IMR-90 (cell line): ENCODE results near the gene RIOK2. TPM values are rescaled to one million over a fixed set of nuclear protein-coding genes. Genes with fewer than 3 reads are reported as not detected.

Experiments used
- ATAC-seq: fragments of 200-7000 bp; cut with Tn5 transposase; 2 replicates; pipeline ENCODE4 v1.9.1; 2020; ENCODE audit warnings: low read depth, mild to moderate bottlenecking, moderate library complexity
- BruUV-seq: library from RNA; stranded (reverse); fragments of 400-500 nt; replicated peaks from 2 replicates; lab custom pipeline; 2021; lab: Mats Ljungman, UMichigan
- CTCF ChIA-PET: fragments of 300-600 bp; formaldehyde crosslinking; extraction: SDS; loops from one replicate; lab custom pipeline; 2021; ENCODE audit warnings: antibody characterized with exemption; lab: Yijun Ruan, JAX
- POLR2A ChIA-PET: fragments of 300-600 bp; sonication (Branson Sonifier 250); formaldehyde crosslinking; loops from one replicate; lab custom pipeline; 2022; ENCODE audit warnings: antibody characterized with exemption; ENCODE audit not compliant: unreplicated experiment; lab: Charles Lee
- DNase-seq: peaks from one replicate; pipeline ENCODE4 v3.0.0; 2013
- H2AFZ ChIP-seq: replicated peaks from 2 replicates; pipeline ENCODE3; 2013; ENCODE audit warnings: low read length, mild to moderate bottlenecking; ENCODE audit not compliant: poor library complexity
- H2AK5ac ChIP-seq: 2 replicates; pipeline ENCODE4 v1.6.1; 2013; ENCODE audit warnings: low read depth, low read length, inconsistent platforms
- H2AK9ac ChIP-seq: replicated peaks from 2 replicates; pipeline ENCODE3; 2013; ENCODE audit warnings: mild to moderate bottlenecking, low read depth, low read length, moderate library complexity; ENCODE audit not compliant: poor library complexity
- H2BK120ac ChIP-seq: 2 replicates; pipeline ENCODE4 v1.6.1; 2013; ENCODE audit warnings: low read depth, low read length, inconsistent platforms
- H2BK15ac ChIP-seq: 3 replicates; pipeline ENCODE4 v1.6.1; 2013; ENCODE audit warnings: low read depth, low read length, inconsistent platforms
- H2BK20ac ChIP-seq: 2 replicates; pipeline ENCODE4 v1.6.1; 2013; ENCODE audit warnings: low read depth, mild to moderate bottlenecking, inconsistent platforms, low read length, moderate library complexity
- H2BK5ac ChIP-seq: 2 replicates; pipeline ENCODE4 v1.6.1; 2013; ENCODE audit warnings: mild to moderate bottlenecking, low read depth, low read length, inconsistent platforms; ENCODE audit not compliant: poor library complexity, severe bottlenecking
- H3K14ac ChIP-seq: replicated peaks from 2 replicates; pipeline ENCODE4 v1.6.1; 2013; ENCODE audit warnings: low read depth, low read length, inconsistent platforms
- H3K18ac ChIP-seq: 2 replicates; pipeline ENCODE4 v1.6.1; 2013; ENCODE audit warnings: low read depth, low read length, control low read depth
- H3K23ac ChIP-seq: 2 replicates; pipeline ENCODE4 v1.6.1; 2013; ENCODE audit warnings: low read depth, low read length, inconsistent platforms
- H3K27ac ChIP-seq: 2 replicates; pipeline ENCODE4 v1.5.1; 2013; ENCODE audit warnings: mild to moderate bottlenecking, control low read depth, low read length; ENCODE audit not compliant: insufficient read depth
- H3K27me3 ChIP-seq: 2 replicates; pipeline ENCODE4 v1.6.1; 2013; ENCODE audit warnings: low read length; ENCODE audit not compliant: control insufficient read depth, insufficient read depth
- H3K36me3 ChIP-seq: 2 replicates; pipeline ENCODE4 v1.6.1; 2013; ENCODE audit warnings: low read length, mixed read lengths; ENCODE audit not compliant: control insufficient read depth, insufficient read depth
- H3K4ac ChIP-seq: 2 replicates; pipeline ENCODE4 v1.6.1; 2013; ENCODE audit warnings: low read depth, low read length, inconsistent platforms
- H3K4me1 ChIP-seq: 2 replicates; pipeline ENCODE4 v1.6.1; 2013; ENCODE audit warnings: low read length, mixed read lengths; ENCODE audit not compliant: control insufficient read depth, insufficient read depth
- H3K4me2 ChIP-seq: 2 replicates; pipeline ENCODE4 v1.6.1; 2013; ENCODE audit warnings: low read depth, mild to moderate bottlenecking, control low read depth, low read length, moderate library complexity
- H3K4me3 ChIP-seq: 2 replicates; pipeline ENCODE4 v1.5.1; 2013; ENCODE audit warnings: low read depth, mild to moderate bottlenecking, control low read depth, low read length, moderate library complexity; ENCODE audit not compliant: insufficient read depth
- H3K56ac ChIP-seq: 2 replicates; pipeline ENCODE4 v1.6.1; 2013; ENCODE audit warnings: low read length, inconsistent platforms; ENCODE audit not compliant: insufficient read depth; ENCODE audit errors: extremely low read depth
- H3K79me1 ChIP-seq, 2 experiments: 2 replicates each; pipeline ENCODE4 v1.6.1; 2013; ENCODE audit warnings: low read length in 2 of 2, inconsistent platforms in 1 of 2, low read depth in 1 of 2
- H3K9ac ChIP-seq: 2 replicates; pipeline ENCODE4 v1.6.1; 2013; ENCODE audit warnings: low read depth, low read length, control low read depth
- H3K9me1 ChIP-seq: 2 replicates; pipeline ENCODE4 v1.6.1; 2013; ENCODE audit warnings: low read length, inconsistent platforms; ENCODE audit not compliant: insufficient read depth
- H3K9me3 ChIP-seq: 2 replicates; pipeline ENCODE4 v1.6.1; 2013; ENCODE audit warnings: low read length; ENCODE audit not compliant: control insufficient read depth, insufficient read depth
- H4K20me1 ChIP-seq: 2 replicates; pipeline ENCODE4 v1.6.1; 2013; ENCODE audit warnings: low read length, inconsistent platforms; ENCODE audit not compliant: insufficient read depth
- H4K5ac ChIP-seq: 2 replicates; pipeline ENCODE4 v1.6.1; 2013; ENCODE audit warnings: mild to moderate bottlenecking, low read depth, low read length, control low read depth
- H4K8ac ChIP-seq, 2 experiments: 2 replicates each; pipeline ENCODE4 v1.6.1; 2013; ENCODE audit warnings: low read depth in 2 of 2, low read length in 2 of 2, control low read depth in 1 of 2, inconsistent platforms in 1 of 2
- H4K91ac ChIP-seq: 2 replicates; pipeline ENCODE4 v1.6.1; 2013; ENCODE audit warnings: low read depth, low read length, inconsistent platforms; ENCODE audit not compliant: insufficient read depth
- BHLHE40 ChIP-seq: fragments of 150-350 bp; IDR thresholded peaks from 2 replicates; pipeline ENCODE4 v1.6.1; 2016; ENCODE audit warnings: mild to moderate bottlenecking, low read depth, low read length
- FOS ChIP-seq: fragments of 150-350 bp; IDR thresholded peaks from 2 replicates; pipeline ENCODE4 v1.6.1; 2016; ENCODE audit warnings: low read depth, low read length
- NFE2L2 ChIP-seq: fragments of 150-350 bp; IDR thresholded peaks from 2 replicates; pipeline ENCODE4 v1.6.1; 2016; ENCODE audit warnings: low read depth, mild to moderate bottlenecking, low read length
- POLR2A ChIP-seq: IDR thresholded peaks from 2 replicates; pipeline ENCODE4 v1.6.1; 2012; ENCODE audit warnings: mild to moderate bottlenecking, low read depth, low read length
- RFX5 ChIP-seq: IDR thresholded peaks from 2 replicates; pipeline ENCODE4 v1.8.0; 2012; ENCODE audit warnings: low read depth, mild to moderate bottlenecking, low read length, moderate library complexity
- SMC3 ChIP-seq: fragments of 150-350 bp; IDR thresholded peaks from 2 replicates; pipeline ENCODE4 v1.6.1; 2016; ENCODE audit warnings: low read depth, mild to moderate bottlenecking, antibody characterized with exemption, low read length, moderate library complexity
- WGBS, 2 experiments: methylation state at CpG; one replicate each; pipeline versions ENCODE4 v1.1.5 to v1.1.7; 2013; ENCODE audit warnings: missing lambda C conversion rate in 2 of 2; ENCODE audit not compliant: insufficient read length in 1 of 2; ENCODE audit errors: extremely low coverage in 2 of 2; 5-methylcytosine and 5-hydroxymethylcytosine counted together
- dilution Hi-C: fragments of 300-500 bp; cut with HindIII; formaldehyde crosslinking; loops from one replicate; pipeline ENCODE4 v1.14.3; 2018; ENCODE audit warnings: low sequenced_read_pairs; ENCODE audit not compliant: unreplicated experiment
- in situ Hi-C: fragments of 300-500 bp; cut with MboI; formaldehyde crosslinking; loops from 3 replicates; pipeline ENCODE4 v1.14.3; 2019; ENCODE audit warnings: low sequenced_read_pairs, inconsistent platforms, mixed read lengths
- intact Hi-C: fragments of 100-400 bp; cut with micrococcal nuclease; formaldehyde crosslinking; loops from 2 replicates; pipeline ENCODE4 v1.10.0; 2022
- polyA plus RNA-seq, 3 experiments: library from polyadenylated mRNA; depleted of rRNA; stranded (reverse); fragments of >200 nt; gene quantifications; 2 replicates each; pipeline ENCODE4 v1.2.3, GENCODE V29; 2012; ENCODE audit warnings: low replicate concordance in 1 of 3
- total RNA-seq: library from RNA; depleted of rRNA; stranded (reverse); fragments of >200 nt; gene quantifications from 2 replicates; pipeline ENCODE4 v1.2.3, GENCODE V29; 2012
- TF ChIP-seq, protein P1 (sequence below): fragments of 150-350 bp; IDR thresholded peaks from 2 replicates; pipeline ENCODE4 v1.6.1; 2017; ENCODE audit warnings: mild to moderate bottlenecking, antibody characterized with exemption, low read length, low read depth
- TF ChIP-seq, protein P2 (sequence below): fragments of 150-350 bp; IDR thresholded peaks from 2 replicates; pipeline ENCODE4 v1.6.1; 2016; ENCODE audit warnings: low read depth, mild to moderate bottlenecking, low read length, moderate library complexity, borderline replicate concordance
- TF ChIP-seq, protein P3 (sequence below): conservative IDR thresholded peaks from 2 replicates; pipeline ENCODE4 v1.5.1; 2012; ENCODE audit warnings: mild to moderate bottlenecking, low read depth, low read length, improper control_type of control experiment

RIOK2 gene
- total and polyA plus RNA-seq, 2 of the 4 experiments (the other 2 are of a cell fraction): 10.7 to 17.7 TPM

DNA sequence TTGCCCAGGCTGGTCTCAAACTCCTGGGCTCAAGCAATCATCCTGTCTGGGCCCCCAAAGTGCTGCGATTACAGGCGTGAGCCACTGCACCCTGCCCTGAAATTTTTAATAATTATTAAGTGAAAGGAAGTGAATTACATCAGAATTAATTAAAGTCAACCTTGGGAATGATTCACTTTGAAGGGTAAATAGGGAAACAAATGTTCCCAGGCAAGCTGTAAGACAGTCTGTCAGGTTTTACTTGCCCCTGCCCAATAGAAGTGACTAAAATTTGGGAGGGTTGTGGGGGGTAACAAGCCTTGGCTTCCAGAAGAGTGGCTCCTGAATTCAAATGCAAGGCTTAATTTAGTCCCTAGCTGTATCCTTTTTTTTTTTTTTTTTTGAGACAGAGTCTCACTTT is 39.3 kb downstream of the RIOK2 start:
- in situ Hi-C loops (no loop called here), dilution Hi-C loops (no loop called here), intact Hi-C loops (loop anchor here (2.0 to 5.0 kb wide), 2 partner anchors 147 to 206 kb away; partner anchors contain the start of gene LNPEP)
- no peak overlapping the region for H2BK120ac ChIP-seq
- H3K9ac ChIP-seq: no peak overlapping the region
- no peak overlapping the region for H4K8ac ChIP-seq
- no peak for TF ChIP-seq NFE2L2
- no peak for TF ChIP-seq FOS
- no peak for TF ChIP-seq RFX5
- TF ChIP-seq POLR2A: no peak
- TF ChIP-seq, protein P1, sequence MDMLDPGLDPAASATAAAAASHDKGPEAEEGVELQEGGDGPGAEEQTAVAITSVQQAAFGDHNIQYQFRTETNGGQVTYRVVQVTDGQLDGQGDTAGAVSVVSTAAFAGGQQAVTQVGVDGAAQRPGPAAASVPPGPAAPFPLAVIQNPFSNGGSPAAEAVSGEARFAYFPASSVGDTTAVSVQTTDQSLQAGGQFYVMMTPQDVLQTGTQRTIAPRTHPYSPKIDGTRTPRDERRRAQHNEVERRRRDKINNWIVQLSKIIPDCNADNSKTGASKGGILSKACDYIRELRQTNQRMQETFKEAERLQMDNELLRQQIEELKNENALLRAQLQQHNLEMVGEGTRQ: no peak
- TF ChIP-seq, protein P2, sequence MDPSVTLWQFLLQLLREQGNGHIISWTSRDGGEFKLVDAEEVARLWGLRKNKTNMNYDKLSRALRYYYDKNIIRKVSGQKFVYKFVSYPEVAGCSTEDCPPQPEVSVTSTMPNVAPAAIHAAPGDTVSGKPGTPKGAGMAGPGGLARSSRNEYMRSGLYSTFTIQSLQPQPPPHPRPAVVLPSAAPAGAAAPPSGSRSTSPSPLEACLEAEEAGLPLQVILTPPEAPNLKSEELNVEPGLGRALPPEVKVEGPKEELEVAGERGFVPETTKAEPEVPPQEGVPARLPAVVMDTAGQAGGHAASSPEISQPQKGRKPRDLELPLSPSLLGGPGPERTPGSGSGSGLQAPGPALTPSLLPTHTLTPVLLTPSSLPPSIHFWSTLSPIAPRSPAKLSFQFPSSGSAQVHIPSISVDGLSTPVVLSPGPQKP: no peak
- TF ChIP-seq SMC3: no peak
- no peak for TF ChIP-seq BHLHE40
- TF ChIP-seq, protein P3, sequence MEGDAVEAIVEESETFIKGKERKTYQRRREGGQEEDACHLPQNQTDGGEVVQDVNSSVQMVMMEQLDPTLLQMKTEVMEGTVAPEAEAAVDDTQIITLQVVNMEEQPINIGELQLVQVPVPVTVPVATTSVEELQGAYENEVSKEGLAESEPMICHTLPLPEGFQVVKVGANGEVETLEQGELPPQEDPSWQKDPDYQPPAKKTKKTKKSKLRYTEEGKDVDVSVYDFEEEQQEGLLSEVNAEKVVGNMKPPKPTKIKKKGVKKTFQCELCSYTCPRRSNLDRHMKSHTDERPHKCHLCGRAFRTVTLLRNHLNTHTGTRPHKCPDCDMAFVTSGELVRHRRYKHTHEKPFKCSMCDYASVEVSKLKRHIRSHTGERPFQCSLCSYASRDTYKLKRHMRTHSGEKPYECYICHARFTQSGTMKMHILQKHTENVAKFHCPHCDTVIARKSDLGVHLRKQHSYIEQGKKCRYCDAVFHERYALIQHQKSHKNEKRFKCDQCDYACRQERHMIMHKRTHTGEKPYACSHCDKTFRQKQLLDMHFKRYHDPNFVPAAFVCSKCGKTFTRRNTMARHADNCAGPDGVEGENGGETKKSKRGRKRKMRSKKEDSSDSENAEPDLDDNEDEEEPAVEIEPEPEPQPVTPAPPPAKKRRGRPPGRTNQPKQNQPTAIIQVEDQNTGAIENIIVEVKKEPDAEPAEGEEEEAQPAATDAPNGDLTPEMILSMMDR: no peak
- H3K4me1 ChIP-seq: no peaks in the 10 kb centered on the region
- H2BK5ac ChIP-seq: no peak overlapping the region
- H3K56ac ChIP-seq: no peak overlapping the region
- H2BK20ac ChIP-seq: no peak overlapping the region
- H3K23ac ChIP-seq: no peak overlapping the region
- H2AK5ac ChIP-seq: no peak overlapping the region
- no peak overlapping the region for H3K4me3 ChIP-seq
- DNase-seq (no peak), ATAC-seq (no peak)
- H3K79me1 ChIP-seq: no peaks in the 10 kb centered on the region
- no peaks in the 10 kb centered on the region for H3K9me1 ChIP-seq
- POLR2A ChIA-PET: no interaction called here
- peaks cover 22% of the 10 kb centered on the region for H3K27me3 ChIP-seq
- H3K36me3 ChIP-seq: no peaks in the 10 kb centered on the region
- H3K14ac ChIP-seq: no peak overlapping the region
- CTCF ChIA-PET: interaction anchor here (0.6 to 0.7 kb wide), 2 partner anchors 147 to 186 kb away, joined by 3 read pairs; no protein-coding TSS in a partner anchor
- no peak overlapping the region for H3K4me2 ChIP-seq
- no peak overlapping the region for H3K27ac ChIP-seq
- BruUV-seq: no TSS peak
- H2AK9ac ChIP-seq: no peak overlapping the region
- H4K91ac ChIP-seq: no peak overlapping the region
- WGBS, 2 experiments: no CpG with 5 or more reads among the region's 2 CpGs
- no peak overlapping the region for H3K18ac ChIP-seq
- H4K20me1 ChIP-seq: no peaks in the 10 kb centered on the region
- no peak overlapping the region for H2BK15ac ChIP-seq
- no peak overlapping the region for H2AFZ ChIP-seq
- H3K9me3 ChIP-seq: no peaks in the 10 kb centered on the region
- H4K5ac ChIP-seq: no peak overlapping the region
- no peak overlapping the region for H3K4ac ChIP-seq
